WTC11 (cell line): ENCODE results near the gene PDE8B. TPM values are rescaled to one million over a fixed set of nuclear protein-coding genes. Genes with fewer than 3 reads are reported as not detected.

ENCODE experiments used
- ATAC-seq: fragments of 200-7000 bp; cut with Tn5 transposase; 2 replicates; pipeline ENCODE4 v1.10.0; 2021; ENCODE audit warnings: mild to moderate bottlenecking, moderate library complexity
- CTCF ChIA-PET: fragments of 300-600 bp; sonication (Branson Sonifier 250); formaldehyde crosslinking; loops from one replicate; lab custom pipeline; 2021; ENCODE audit warnings: antibody characterized with exemption; lab: Charles Lee
- POLR2A ChIA-PET: fragments of 350-600 bp; sonication (Branson Sonifier 250); formaldehyde crosslinking; loops from one replicate; lab custom pipeline; 2021; ENCODE audit warnings: antibody characterized with exemption; lab: Charles Lee
- DNase-seq: peaks from one replicate; pipeline ENCODE4 v3.0.0; 2021; ENCODE audit warnings: low spot score
- H3K27ac Mint-ChIP-seq: 2 replicates; pipeline ENCODE4 v1.8.0; 2021; ENCODE audit warnings: mixed read lengths
- H3K27me3 Mint-ChIP-seq: 2 replicates; pipeline ENCODE4 v1.8.0; 2021; ENCODE audit warnings: low read depth, mild to moderate bottlenecking, moderate library complexity, mixed read lengths
- H3K36me3 Mint-ChIP-seq: 2 replicates; pipeline ENCODE4 v1.8.0; 2021; ENCODE audit warnings: mixed read lengths
- H3K4me1 Mint-ChIP-seq: 2 replicates; pipeline ENCODE4 v1.8.0; 2022; ENCODE audit warnings: mixed read lengths
- H3K4me3 Mint-ChIP-seq: 2 replicates; pipeline ENCODE4 v1.8.0; 2021; ENCODE audit warnings: mild to moderate bottlenecking, moderate library complexity, mixed read lengths
- H3K9me3 Mint-ChIP-seq: 2 replicates; pipeline ENCODE4 v1.8.0; 2021; ENCODE audit warnings: mixed read lengths
- AFF4 ChIP-seq: sonication (generic); formaldehyde crosslinking; IDR thresholded peaks from 2 replicates; pipeline ENCODE4 v1.8.1; 2023; ENCODE audit warnings: mild to moderate bottlenecking, missing genetic modification reagents, borderline replicate concordance
- CBFB ChIP-seq: sonication (generic); formaldehyde crosslinking; IDR thresholded peaks from 2 replicates; pipeline ENCODE4 v1.8.1; 2022; ENCODE audit warnings: mild to moderate bottlenecking, low read depth, missing genetic modification reagents
- CREM ChIP-seq: sonication (generic); formaldehyde crosslinking; IDR thresholded peaks from 2 replicates; pipeline ENCODE4 v1.8.1; 2022; ENCODE audit warnings: mild to moderate bottlenecking, missing genetic modification reagents, moderate library complexity
- E2F5 ChIP-seq: sonication (generic); formaldehyde crosslinking; IDR thresholded peaks from 2 replicates; pipeline ENCODE4 v1.8.1; 2022; ENCODE audit warnings: mild to moderate bottlenecking, moderate library complexity, missing genetic modification reagents
- ELF4 ChIP-seq: sonication (generic); formaldehyde crosslinking; IDR thresholded peaks from 2 replicates; pipeline ENCODE4 v1.8.1; 2022; ENCODE audit warnings: low read depth, mild to moderate bottlenecking, moderate library complexity, missing genetic modification reagents
- ERG ChIP-seq: fragments of 250-450 bp; sonication (Bioruptor Pico); IDR thresholded peaks from 2 replicates; pipeline ENCODE4 v1.8.0; 2021; ENCODE audit warnings: mild to moderate bottlenecking
- HMGXB4 ChIP-seq: sonication (generic); formaldehyde crosslinking; IDR thresholded peaks from 2 replicates; pipeline ENCODE4 v1.8.1; 2023; ENCODE audit warnings: mild to moderate bottlenecking, moderate library complexity, missing genetic modification reagents
- NFE2L1 ChIP-seq: sonication (generic); formaldehyde crosslinking; IDR thresholded peaks from 2 replicates; pipeline ENCODE4 v1.8.1; 2023; ENCODE audit warnings: missing genetic modification reagents
- RORB ChIP-seq: fragments of 250-450 bp; sonication (Bioruptor Pico); IDR thresholded peaks from 2 replicates; pipeline ENCODE4 v1.9.0; 2021; ENCODE audit warnings: mild to moderate bottlenecking
- SMAD3 ChIP-seq: sonication (generic); formaldehyde crosslinking; IDR thresholded peaks from 2 replicates; pipeline ENCODE4 v1.8.0; 2022; ENCODE audit warnings: missing genetic modification reagents, mild to moderate bottlenecking, borderline replicate concordance
- SMAD4 ChIP-seq: sonication (generic); formaldehyde crosslinking; IDR thresholded peaks from 2 replicates; pipeline ENCODE4 v1.8.0; 2022; ENCODE audit warnings: mild to moderate bottlenecking, missing genetic modification reagents
- STAT6 ChIP-seq: sonication (generic); formaldehyde crosslinking; conservative IDR thresholded peaks from 2 replicates; pipeline ENCODE4 v1.8.1; 2023; ENCODE audit warnings: mild to moderate bottlenecking, low read depth, missing genetic modification reagents, moderate library complexity
- TP53 ChIP-seq: sonication (generic); formaldehyde crosslinking; IDR thresholded peaks from 2 replicates; pipeline ENCODE4 v1.8.1; 2023; ENCODE audit warnings: mild to moderate bottlenecking, missing genetic modification reagents
- USF2 ChIP-seq: sonication (generic); formaldehyde crosslinking; IDR thresholded peaks from 2 replicates; pipeline ENCODE4 v1.8.1; 2023; ENCODE audit warnings: mild to moderate bottlenecking, missing genetic modification reagents, moderate library complexity
- ZBTB21 ChIP-seq: sonication (generic); formaldehyde crosslinking; IDR thresholded peaks from 2 replicates; pipeline ENCODE4 v1.8.1; 2023; ENCODE audit warnings: mild to moderate bottlenecking, missing genetic modification reagents, borderline replicate concordance
- ZNF138 ChIP-seq: sonication (generic); formaldehyde crosslinking; conservative IDR thresholded peaks from 2 replicates; pipeline ENCODE4 v1.8.1; 2022; ENCODE audit warnings: mild to moderate bottlenecking, moderate library complexity, missing genetic modification reagents
- ZNF232 ChIP-seq: sonication (generic); formaldehyde crosslinking; IDR thresholded peaks from 2 replicates; pipeline ENCODE4 v1.8.0; 2022; ENCODE audit warnings: mild to moderate bottlenecking, missing genetic modification reagents
- ZNF317 ChIP-seq: sonication (generic); formaldehyde crosslinking; IDR thresholded peaks from 2 replicates; pipeline ENCODE4 v1.8.1; 2023; ENCODE audit warnings: low read depth, mild to moderate bottlenecking, moderate library complexity, missing genetic modification reagents, borderline replicate concordance
- ZNF425 ChIP-seq: fragments of 250-450 bp; sonication (Bioruptor Pico); conservative IDR thresholded peaks from 2 replicates; pipeline ENCODE4 v1.9.0; 2021; ENCODE audit warnings: mild to moderate bottlenecking
- total RNA-seq: library from RNA; stranded (reverse); gene quantifications from 3 replicates; pipeline ENCODE4 v1.2.3, GENCODE V29; 2021

PDE8B gene
- total RNA-seq, 1 experiment from 2014 or later = 0.31 TPM

GRCh38 chr5:77174526-77174925, 36.0 kb upstream of the PDE8B start:
- H3K27me3 Mint-ChIP-seq = peaks cover 13% of the 10 kb centered on the region
- TF ChIP-seq CREM (CRISPR knock-in tag) (no peak), NFE2L1 (no peak), STAT6 (CRISPR knock-in tag) (no peak), ERG (CRISPR knock-in tag) (no peak), ZNF138 (no peak), ZNF425 (CRISPR knock-in tag) (no peak), SMAD3 (CRISPR knock-in tag) (no peak), RORB (no peak), AFF4 (no peak), USF2 (no peak), ZNF317 (CRISPR knock-in tag) (no peak), ZNF232 (no peak), TP53 (CRISPR knock-in tag) (no peak), E2F5 (no peak), CBFB (no peak), HMGXB4 (CRISPR knock-in tag) (no peak), ZBTB21 (CRISPR knock-in tag) (no peak), ELF4 (no peak), SMAD4 (CRISPR knock-in tag) (no peak)
- POLR2A ChIA-PET = no interaction called here

More at GRCh38 chr5:77174526-77174925, 36.0 kb upstream of the PDE8B start:
- CTCF ChIA-PET = no interaction called here
- Mint-ChIP-seq H3K9me3 (no peaks in the 10 kb centered on the region), H3K36me3 (no peaks in the 10 kb centered on the region), H3K4me1 (no peaks in the 10 kb centered on the region), H3K27ac (no peak overlapping the region), H3K4me3 (no peak overlapping the region)
- DNase-seq (no peak), ATAC-seq (no peak)
